CD4-positive, alpha-beta T cell (primary cell): ENCODE data around the gene PIGM. TPM values are rescaled to one million over a fixed set of nuclear protein-coding genes. Genes with fewer than 3 reads are reported as not detected.

ENCODE experiments used
- ATAC-seq: fragments of 200-7000 bp; cut with Tn5 transposase; one replicate; pipeline ENCODE4 v1.10.0; 2022; ENCODE audit warnings: mild to moderate bottlenecking; ENCODE audit not compliant: poor library complexity
- CTCF ChIA-PET: fragments of 350-600 bp; sonication (Branson Sonifier 250); formaldehyde crosslinking; loops from one replicate; lab custom pipeline; 2021; ENCODE audit warnings: antibody characterized with exemption, inconsistent platforms; lab: Charles Lee
- POLR2A ChIA-PET: fragments of 350-600 bp; sonication (Branson Sonifier 250); formaldehyde crosslinking; loops from one replicate; lab custom pipeline; 2021; ENCODE audit warnings: antibody characterized with exemption, inconsistent platforms; lab: Charles Lee
- DNase-seq, 14 experiments: peaks; one replicate each; pipeline ENCODE4 v3.0.0-alpha.2; 2013 to 2020; ENCODE audit warnings: mixed read lengths in 2 of 14
- H3K27ac ChIP-seq, 2 donors: one replicate each; pipeline versions ENCODE4 v1.5.1 to v1.7.0; 2013; ENCODE audit warnings: low read length in 2 of 2, low read depth in 1 of 2, mild to moderate bottlenecking in 1 of 2
- H3K27me3 ChIP-seq, 2 experiments: 1 replicate in 1 of 2; 2 replicates in 1 of 2; pipeline versions ENCODE4 v1.6.1 to v1.7.0; 2013; ENCODE audit warnings: low read length in 2 of 2, control low read depth in 1 of 2, mild to moderate bottlenecking in 1 of 2, moderate library complexity in 1 of 2; ENCODE audit not compliant: insufficient read depth in 2 of 2, control insufficient read depth in 1 of 2
- H3K36me3 ChIP-seq: one replicate; pipeline ENCODE4 v1.6.1; 2013; ENCODE audit warnings: low read length, control low read depth; ENCODE audit not compliant: insufficient read depth
- H3K4me1 ChIP-seq: one replicate; pipeline ENCODE4 v1.6.1; 2013; ENCODE audit warnings: low read length, control low read depth; ENCODE audit not compliant: insufficient read depth
- H3K4me3 ChIP-seq: one replicate; pipeline ENCODE4 v1.5.1; 2013; ENCODE audit warnings: mild to moderate bottlenecking, low read length, moderate library complexity
- H3K9me3 ChIP-seq, 2 experiments: 1 replicate in 1 of 2; 2 replicates in 1 of 2; pipeline versions ENCODE4 v1.6.1 to v1.7.0; 2013; ENCODE audit warnings: low read length in 2 of 2, mild to moderate bottlenecking in 2 of 2, control low read depth in 1 of 2, moderate library complexity in 1 of 2; ENCODE audit not compliant: control insufficient read depth in 1 of 2, insufficient read depth in 1 of 2
- H3K27ac Mint-ChIP-seq: one replicate; pipeline ENCODE4 v1.8.0; 2020; ENCODE audit warnings: mixed read lengths
- H3K27me3 Mint-ChIP-seq: one replicate; pipeline ENCODE4 v1.8.0; 2021; ENCODE audit warnings: mixed read lengths
- H3K36me3 Mint-ChIP-seq: one replicate; pipeline ENCODE4 v1.8.0; 2021; ENCODE audit warnings: low read depth, mixed read lengths
- H3K4me1 Mint-ChIP-seq: one replicate; pipeline ENCODE4 v1.8.0; 2021; ENCODE audit warnings: low read depth, mixed read lengths
- H3K4me3 Mint-ChIP-seq: one replicate; pipeline ENCODE4 v1.8.0; 2020; ENCODE audit warnings: mild to moderate bottlenecking, mixed read lengths
- H3K9me3 Mint-ChIP-seq: one replicate; pipeline ENCODE4 v1.8.0; 2020; ENCODE audit warnings: mixed read lengths
- intact Hi-C, 2 experiments: fragments of 100-400 bp; cut with DNase I in 1 of 2; cut with micrococcal nuclease in 1 of 2; formaldehyde crosslinking; loops; one replicate each; pipeline versions ENCODE4 v1.15.1 to v1.9.0; 2023 to 2025; cut with DNase I, micrococcal nuclease
- total RNA-seq, 174 experiments: library from RNA in 2 of 174; stranded (reverse) in 2 of 174; gene quantifications; one replicate each; pipeline ENCODE4 v1.2.3 and lab custom pipeline; 2021 to 2026
- TF ChIP-seq, protein P1 (sequence below): fragments of 200-600 bp; IDR thresholded peaks from one replicate; pipeline ENCODE4 v1.8.0; 2022; ENCODE audit warnings: antibody characterized with exemption, mild to moderate bottlenecking

The PIGM gene
- total RNA-seq, 2 experiments from 2014 or later: 2.1 to 2.2 TPM

DNA sequence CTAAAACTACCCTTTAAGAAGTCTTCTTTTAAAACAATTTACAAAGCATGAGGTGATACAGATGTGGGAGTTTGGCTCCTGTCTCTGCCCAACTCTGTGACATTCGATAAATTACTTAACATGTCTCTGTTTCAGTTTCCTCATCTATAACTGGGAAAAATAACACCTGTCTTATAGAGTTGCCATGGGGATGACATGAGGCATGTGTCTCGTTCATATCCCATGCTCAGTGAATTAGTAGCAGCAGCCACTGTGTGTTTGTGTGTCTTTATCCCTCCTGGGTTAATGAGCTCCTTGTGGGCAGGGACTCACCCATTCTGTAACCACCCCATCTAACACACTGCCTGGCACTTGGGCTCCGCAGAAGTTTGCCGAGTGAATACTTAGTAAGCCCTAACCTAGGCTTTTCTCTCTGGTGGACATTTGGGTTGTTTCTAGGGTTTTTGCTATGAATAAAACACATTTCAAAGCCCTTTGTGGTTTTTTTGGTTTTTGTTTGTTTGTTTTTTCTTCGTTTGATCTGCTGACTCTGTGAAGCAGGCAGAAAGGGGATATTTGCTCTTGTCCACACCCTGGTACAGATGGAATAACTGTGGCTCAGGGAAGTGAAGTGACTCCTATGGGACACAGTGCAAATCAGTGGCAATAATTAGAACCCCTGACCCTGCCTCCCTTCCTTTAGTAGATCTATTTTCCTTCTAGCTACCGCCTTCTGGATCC is 48.8 kb upstream of the PIGM start:
- Mint-ChIP-seq H3K36me3 (peaks cover 1% of the 10 kb centered on the region), H3K27me3 (peaks cover 70% of the 10 kb centered on the region), H3K9me3 (no peaks in the 10 kb centered on the region), H3K4me1 (peaks cover 9% of the 10 kb centered on the region), H3K4me3 (no peak overlapping the region), H3K27ac (no peak overlapping the region)
- Histone ChIP-seq H3K4me3 (no peak overlapping the region), H3K27ac (no peak overlapping the region), H3K4me1 (peaks cover 12% of the 10 kb centered on the region), H3K36me3 (no peaks in the 10 kb centered on the region), H3K9me3 (peaks cover 0 to 3% of the 10 kb centered on the region in 2 experiments), H3K27me3 (peaks cover 45 to 55% of the 10 kb centered on the region in 2 experiments)
- ChIA-PET POLR2A (interaction anchor here (0.6 to 2.4 kb wide), 4 partner anchors 16 to 919 kb away, joined by 3 to 11 read pairs (median 4); partner anchors contain the start of gene IGSF8), CTCF (interaction anchor here (0.5 to 3.5 kb wide), 2 partner anchors 11 to 141 kb away, joined by 3 to 13 read pairs; partner anchors contain the start of gene KCNJ10)
- TF ChIP-seq, protein P1, sequence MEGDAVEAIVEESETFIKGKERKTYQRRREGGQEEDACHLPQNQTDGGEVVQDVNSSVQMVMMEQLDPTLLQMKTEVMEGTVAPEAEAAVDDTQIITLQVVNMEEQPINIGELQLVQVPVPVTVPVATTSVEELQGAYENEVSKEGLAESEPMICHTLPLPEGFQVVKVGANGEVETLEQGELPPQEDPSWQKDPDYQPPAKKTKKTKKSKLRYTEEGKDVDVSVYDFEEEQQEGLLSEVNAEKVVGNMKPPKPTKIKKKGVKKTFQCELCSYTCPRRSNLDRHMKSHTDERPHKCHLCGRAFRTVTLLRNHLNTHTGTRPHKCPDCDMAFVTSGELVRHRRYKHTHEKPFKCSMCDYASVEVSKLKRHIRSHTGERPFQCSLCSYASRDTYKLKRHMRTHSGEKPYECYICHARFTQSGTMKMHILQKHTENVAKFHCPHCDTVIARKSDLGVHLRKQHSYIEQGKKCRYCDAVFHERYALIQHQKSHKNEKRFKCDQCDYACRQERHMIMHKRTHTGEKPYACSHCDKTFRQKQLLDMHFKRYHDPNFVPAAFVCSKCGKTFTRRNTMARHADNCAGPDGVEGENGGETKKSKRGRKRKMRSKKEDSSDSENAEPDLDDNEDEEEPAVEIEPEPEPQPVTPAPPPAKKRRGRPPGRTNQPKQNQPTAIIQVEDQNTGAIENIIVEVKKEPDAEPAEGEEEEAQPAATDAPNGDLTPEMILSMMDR: no peak
- intact Hi-C loops: loop anchor here in 1 of 2 experiments (5.0 kb wide), 1 partner anchor 143 kb away; no protein-coding TSS in a partner anchor
- DNase-seq: no peak
- ATAC-seq: no peak

GRCh38 chr1:160079448-160079847 is 47.7 kb upstream of the PIGM start:
- H3K27me3 ChIP-seq: peaks cover 45 to 60% of the 10 kb centered on the region in 2 experiments
- no peaks in the 10 kb centered on the region for H3K36me3 ChIP-seq
- no peaks in the 10 kb centered on the region for H3K9me3 ChIP-seq
- intact Hi-C loops: loop anchor here in 1 of 2 experiments (1.0 kb wide), 1 partner anchor 31 kb away; no protein-coding TSS in a partner anchor
- POLR2A ChIA-PET: interaction anchor here (0.8 to 2.4 kb wide), 3 partner anchors 17 to 19 kb away, joined by 3 to 11 read pairs (median 3); partner anchors contain the start of gene IGSF8
- no peak overlapping the region for H3K4me3 ChIP-seq
- no peak overlapping the region for H3K27ac ChIP-seq
- Mint-ChIP-seq H3K4me3 (no peak overlapping the region), H3K27ac (no peak overlapping the region), H3K27me3 (peaks cover 80% of the 10 kb centered on the region), H3K9me3 (no peaks in the 10 kb centered on the region), H3K4me1 (peaks cover 5% of the 10 kb centered on the region), H3K36me3 (no peaks in the 10 kb centered on the region)
- peaks cover 10% of the 10 kb centered on the region for H3K4me1 ChIP-seq
- CTCF ChIA-PET: interaction anchor here (1.3 to 3.5 kb wide), 6 partner anchors 10 to 281 kb away, joined by 3 to 13 read pairs (median 8); partner anchors contain the start of genes IGSF8 and KCNJ10
- TF ChIP-seq, protein P1: no peak
- ATAC-seq (no peak), DNase-seq (no peak)

- intact Hi-C loops: loop anchor here in 1 of 2 experiments (1.0 kb wide), 1 partner anchor 30 kb away; no protein-coding TSS in a partner anchor
- H3K9me3 ChIP-seq: no peaks in the 10 kb centered on the region
- H3K4me3 ChIP-seq: no peak overlapping the region
- ChIA-PET CTCF (interaction anchor here (0.6 to 3.5 kb wide), 11 partner anchors 8 to 1302 kb away, joined by 3 to 13 read pairs (median 6); partner anchors contain the start of genes IGSF8 and KCNJ10), POLR2A (interaction anchor here (0.6 to 1.5 kb wide), 4 partner anchors 8 to 20 kb away, joined by 3 read pairs; partner anchors contain the start of gene IGSF8)
- TF ChIP-seq, protein P1: peak; percentile 75
- Mint-ChIP-seq H3K4me1 (no peaks in the 10 kb centered on the region), H3K9me3 (no peaks in the 10 kb centered on the region), H3K36me3 (no peaks in the 10 kb centered on the region), H3K27me3 (peaks cover 84% of the 10 kb centered on the region), H3K27ac (no peak overlapping the region), H3K4me3 (no peak overlapping the region)
- ATAC-seq (peak; percentile 90), DNase-seq (peak in 12 of 14 experiments; percentile 33 to 75 (median 52))
- H3K36me3 ChIP-seq: no peaks in the 10 kb centered on the region
- peaks cover 45 to 60% of the 10 kb centered on the region in 2 experiments for H3K27me3 ChIP-seq
- H3K27ac ChIP-seq: no peak overlapping the region
- H3K4me1 ChIP-seq: peaks cover 4% of the 10 kb centered on the region
Measured at GRCh38 chr1:160078512-160079195, 46.9 kb upstream of the PIGM start.
